Dermis microvascular lymphatic vessel endothelial cell (primary cell): Measurements from ENCODE around the gene B4GALNT4. TPM values are rescaled to one million over a fixed set of nuclear protein-coding genes. Genes with fewer than 3 reads are reported as not detected.
"Not testable (repeated sequence)": the region's sequence is repeated elsewhere in the genome, so short reads cannot be mapped to it uniquely, and the experiment has no call there.

Experiments used
- DNase-seq, 2 donors: peaks; one replicate each; pipeline versions ENCODE4 v3.0.0 to v3.0.0-alpha.2; 2010; ENCODE audit warnings: low read depth in 2 of 2
- total RNA-seq: library from RNA; depleted of rRNA; stranded (reverse); fragments of >200 nt; gene quantifications from 2 replicates; pipeline ENCODE4 v1.2.1, GENCODE V29; 2014

The B4GALNT4 gene
- total RNA-seq, 1 donor from 2014 or later: 0.51 TPM

DNA sequence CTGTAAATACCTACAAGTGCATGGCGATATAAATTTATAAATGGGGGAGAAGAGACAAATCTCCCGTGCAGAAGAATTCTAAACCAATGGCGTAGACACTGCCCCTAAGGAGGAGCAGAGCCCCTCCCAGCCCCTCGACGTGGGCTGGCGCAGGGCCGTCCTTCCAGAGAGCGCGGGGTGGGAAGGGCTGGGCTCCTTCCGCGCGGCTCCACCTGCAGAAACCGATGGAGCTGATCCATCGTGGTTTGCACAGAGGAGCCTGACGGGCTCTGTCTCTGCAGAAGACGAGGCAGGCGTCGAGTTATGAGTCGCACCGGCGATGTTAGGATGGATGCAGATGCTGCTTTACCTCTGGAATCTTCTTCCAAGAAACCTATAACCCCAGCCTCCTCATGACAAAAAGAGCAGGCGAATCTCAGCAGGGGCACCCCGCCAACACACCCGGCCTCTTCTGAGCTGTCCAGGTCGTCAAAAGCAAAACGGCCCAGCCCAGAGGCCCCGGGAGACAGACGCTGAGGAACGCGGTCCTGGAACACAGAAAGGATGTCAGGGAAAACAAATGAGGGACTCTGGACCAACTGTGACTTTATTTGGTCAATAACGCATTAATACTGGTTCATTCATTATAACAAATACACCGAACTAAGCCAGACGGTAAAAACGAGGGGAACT is 11.0 kb upstream of the B4GALNT4 start:
- DNase-seq: no peak

DNA sequence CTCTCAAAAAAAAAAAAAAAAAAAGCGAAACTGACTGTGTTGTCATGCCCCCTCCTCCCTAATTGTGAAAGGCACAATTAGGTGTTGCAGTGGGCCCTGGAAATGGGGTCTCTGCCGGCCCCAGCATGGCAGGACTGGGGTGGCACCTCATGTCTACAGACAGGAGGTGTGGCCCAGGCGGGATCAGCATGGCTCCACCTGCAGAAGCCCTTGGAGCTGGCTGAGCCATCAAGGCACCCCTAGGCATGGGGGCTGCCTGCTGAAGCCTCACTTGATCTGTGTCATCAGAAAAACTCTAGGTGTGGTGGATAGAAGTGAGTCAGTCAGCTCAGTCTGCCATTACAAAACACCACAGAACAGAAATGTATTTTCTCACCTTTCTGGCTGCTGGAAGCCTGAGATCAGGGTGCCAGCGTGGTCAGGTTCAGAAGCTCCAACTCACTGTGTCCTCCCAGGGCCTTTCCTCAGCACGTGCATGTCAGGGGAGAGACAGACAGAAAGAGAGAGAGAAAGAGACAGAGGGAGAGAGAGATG is 10.1 kb upstream of the B4GALNT4 start:
- no peak for DNase-seq

DNA sequence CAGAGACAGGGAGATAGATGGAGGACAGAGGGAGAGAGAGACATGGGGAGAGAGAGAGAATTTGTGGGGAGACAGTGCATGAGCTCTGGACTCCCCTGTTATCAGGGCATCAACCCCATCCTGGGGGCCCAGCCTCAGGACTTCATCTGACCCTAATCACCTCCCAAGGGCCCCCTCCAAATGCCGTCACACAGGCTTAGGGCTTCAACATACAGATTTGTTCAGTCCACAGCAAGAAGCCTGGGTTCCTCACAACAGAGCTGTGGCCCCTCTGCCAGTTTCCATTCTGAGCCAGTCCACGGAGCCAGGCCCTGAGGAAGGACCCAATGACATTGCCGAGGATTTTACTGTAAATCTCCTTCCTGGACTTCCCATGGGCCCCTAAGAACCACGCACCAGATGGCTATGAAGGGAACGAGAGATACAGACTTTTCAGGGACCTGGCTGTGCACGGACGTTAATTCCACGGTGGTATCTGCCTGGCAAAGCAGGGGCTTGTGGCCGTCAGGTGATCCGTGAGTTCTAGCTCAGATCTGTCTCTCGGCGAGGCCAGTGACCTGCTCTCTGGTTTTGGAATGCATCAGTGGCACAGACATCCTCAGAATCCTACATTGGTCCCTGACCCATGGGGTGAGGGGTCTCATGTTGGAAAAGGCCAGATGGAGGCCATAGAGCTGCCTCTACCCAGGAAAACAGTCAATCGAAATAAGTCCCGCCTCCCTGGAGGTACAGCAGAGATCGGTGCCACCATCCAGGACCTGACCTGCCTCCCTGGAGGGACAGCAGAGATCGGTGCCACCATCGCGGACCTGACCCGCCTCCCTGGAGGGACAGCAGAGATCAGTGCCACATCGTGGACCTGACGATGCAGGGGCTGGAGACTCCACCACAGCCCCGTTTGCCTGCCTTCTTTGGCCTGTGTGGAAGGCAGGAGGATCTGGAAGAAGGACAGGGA is 8.7 kb upstream of the B4GALNT4 start:
- DNase-seq: no peak

DNA sequence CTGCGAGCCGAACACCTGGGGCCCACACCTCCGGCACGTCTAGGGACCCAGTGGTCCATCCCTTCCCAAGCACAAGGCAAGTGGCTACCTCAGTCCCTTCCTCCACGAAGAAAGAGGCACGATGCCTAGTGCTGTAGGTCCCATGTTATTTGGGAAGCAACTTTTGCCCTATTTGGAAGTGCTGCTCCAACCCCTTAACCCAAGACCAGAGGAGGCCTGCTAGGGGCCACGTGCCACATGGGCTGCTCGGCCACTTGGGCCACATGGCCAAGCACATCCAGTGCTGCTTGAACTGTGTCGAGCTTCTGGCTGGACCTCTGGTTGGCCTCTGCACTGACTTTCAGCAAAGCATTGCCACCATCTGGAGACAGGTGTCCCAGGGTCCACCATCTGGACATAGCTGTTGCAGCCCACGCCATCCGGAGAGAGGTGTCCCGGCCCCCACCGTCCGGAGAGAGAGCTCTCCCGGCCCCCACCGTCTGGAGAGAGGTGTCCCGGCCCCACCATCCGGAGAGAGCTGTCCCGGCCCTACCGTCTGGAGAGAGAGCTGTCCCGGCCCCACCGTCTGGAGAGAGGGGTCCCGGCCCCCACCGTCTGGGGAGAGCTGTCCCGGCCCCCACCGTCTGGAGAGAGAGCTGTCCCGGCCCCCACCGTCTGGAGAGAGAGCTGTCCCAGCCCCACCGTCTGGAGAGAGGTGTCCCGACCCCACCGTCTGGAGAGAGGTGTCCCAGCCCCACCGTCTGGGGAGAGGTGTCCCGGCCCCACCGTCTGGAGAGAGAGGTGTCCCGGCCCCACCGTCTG is 6.5 kb upstream of the B4GALNT4 start:
- DNase-seq: no peak

DNA sequence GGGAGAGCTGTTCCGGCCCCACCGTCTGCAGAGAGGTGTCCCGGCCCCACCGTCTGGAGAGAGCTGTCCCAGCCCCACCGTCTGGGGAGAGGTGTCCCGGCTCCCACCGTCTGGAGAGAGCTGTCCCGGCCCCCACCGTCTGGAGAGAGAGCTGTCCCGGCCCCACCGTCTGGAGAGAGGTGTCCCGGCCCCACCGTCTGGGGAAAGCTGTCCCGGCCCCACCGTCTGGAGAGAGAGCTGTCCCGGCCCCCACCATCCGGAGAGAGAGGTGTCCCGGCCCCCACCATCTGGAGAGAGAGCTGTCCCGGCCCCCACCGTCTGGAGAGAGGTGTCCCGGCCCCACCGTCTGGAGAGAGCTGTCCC is 5.9 kb upstream of the B4GALNT4 start:
- not testable (repeated sequence) for DNase-seq

DNA sequence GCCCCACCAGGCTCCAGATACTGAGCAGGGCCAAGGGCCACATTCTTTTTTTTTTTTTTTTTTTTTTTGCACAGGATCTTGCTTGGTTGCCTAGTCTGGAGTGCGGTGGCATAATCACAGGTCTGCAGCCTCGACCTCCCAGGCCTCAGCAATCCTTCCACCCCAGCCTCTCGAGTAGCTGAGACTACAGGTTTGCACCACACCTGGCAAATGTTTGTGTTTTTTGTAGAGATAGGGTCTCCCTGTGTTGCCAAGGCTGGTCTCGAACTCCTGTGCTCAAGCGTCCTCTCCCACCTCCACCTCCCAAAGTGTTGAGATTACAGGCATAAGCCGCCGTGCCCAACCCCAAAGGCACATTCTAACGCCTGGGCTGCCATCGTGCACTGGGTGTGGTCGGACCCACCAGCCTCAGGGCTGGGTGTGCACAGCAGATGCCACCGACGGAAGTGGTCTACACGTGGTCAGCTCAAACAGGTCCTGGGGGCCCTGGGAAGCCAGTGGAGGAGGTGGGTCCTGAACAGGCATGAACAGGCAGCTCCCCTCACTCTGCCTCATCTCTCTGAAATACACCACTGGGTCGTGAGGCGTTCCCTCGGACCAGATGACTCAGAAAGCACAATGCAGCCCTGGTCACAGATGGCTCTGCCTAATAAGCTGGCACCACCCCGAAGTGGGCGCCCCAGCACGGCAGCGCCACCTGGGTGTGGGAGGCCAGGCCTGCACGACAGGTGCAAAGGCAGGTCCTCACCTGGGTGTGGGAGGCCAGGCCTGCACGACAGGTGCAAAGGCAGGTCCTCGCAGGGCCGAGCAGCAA is 5.1 kb upstream of the B4GALNT4 start:
- peak in 1 of 2 donors; percentile 50 for DNase-seq

DNA sequence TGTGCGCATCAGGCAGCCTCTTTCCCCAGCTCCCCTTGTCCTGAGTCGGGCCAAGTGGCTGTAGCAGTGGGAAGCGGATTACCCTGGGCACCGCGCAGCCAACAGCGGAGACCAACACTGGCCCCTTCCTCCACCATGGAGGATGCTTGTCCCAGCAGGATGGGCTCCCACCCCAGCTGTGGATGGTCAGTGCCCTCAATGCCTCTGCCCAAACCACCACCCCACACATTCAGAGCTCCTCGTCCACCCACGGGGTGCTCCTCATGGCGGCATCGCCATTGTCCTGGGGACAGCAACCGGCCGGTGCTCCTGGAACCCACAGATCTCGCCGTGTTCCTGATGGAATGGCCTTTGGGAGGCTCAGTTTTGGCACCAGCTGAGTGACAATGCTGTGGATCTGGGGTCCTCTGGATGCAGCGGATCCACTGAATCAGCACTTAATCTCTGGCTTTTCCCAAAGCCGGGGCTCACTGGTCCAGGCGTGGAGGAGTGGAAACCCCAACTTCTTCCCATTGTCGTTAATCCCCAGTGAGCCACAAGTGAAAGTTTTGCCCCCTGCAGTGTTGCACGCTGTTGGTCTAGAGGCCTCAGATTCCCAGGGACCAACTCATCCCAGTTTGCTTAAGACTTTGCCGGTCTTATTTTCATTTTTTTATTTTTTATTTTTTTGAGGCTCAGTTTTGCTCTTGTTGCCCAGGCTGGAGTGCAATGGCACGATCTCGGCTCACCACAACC is 4.1 kb upstream of the B4GALNT4 start:
- no peak for DNase-seq

DNA sequence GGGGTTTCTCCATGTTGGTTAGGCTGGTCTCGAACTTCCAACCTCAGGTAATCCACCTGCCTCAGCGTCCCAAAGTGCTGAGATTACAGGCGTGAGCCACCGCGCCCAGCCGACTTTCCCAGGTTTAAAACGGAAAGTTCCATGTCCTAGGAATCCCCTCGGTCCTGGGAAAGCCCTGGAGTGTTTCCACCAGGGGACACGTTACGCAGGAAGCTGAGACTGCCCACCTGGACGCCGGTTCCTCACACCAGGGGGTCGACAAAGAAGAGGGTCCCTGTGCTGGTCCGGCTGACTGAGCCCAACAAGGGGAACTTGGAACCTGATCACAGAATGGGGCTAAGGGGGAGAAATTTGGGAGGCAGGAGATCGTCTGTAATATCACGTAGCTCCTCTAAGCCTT is 3.5 kb upstream of the B4GALNT4 start:
- DNase-seq: no peak

DNA sequence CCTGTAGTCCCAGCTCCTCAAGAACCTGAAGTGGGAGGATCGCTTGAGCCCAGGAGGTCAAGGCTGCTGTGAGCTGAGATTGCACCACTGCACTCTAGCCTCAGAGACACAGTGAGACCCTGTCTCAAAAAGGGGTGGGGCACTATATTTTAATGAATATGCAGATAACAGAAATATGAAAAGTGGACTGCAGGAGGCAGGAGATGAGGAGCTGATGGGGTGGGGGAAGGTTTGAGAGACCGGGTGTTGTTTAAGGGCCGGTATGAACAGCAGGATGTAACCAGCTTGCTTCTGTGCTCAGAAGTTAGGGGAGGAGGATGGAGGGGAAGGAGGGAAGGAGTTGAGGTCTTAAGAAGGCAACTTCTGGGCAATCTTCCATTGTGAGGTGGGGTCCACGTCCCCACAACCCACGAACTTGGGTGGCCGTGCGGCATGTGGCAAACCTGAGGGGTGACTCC is 1.3 kb upstream of the B4GALNT4 start:
- DNase-seq: no peak

DNA sequence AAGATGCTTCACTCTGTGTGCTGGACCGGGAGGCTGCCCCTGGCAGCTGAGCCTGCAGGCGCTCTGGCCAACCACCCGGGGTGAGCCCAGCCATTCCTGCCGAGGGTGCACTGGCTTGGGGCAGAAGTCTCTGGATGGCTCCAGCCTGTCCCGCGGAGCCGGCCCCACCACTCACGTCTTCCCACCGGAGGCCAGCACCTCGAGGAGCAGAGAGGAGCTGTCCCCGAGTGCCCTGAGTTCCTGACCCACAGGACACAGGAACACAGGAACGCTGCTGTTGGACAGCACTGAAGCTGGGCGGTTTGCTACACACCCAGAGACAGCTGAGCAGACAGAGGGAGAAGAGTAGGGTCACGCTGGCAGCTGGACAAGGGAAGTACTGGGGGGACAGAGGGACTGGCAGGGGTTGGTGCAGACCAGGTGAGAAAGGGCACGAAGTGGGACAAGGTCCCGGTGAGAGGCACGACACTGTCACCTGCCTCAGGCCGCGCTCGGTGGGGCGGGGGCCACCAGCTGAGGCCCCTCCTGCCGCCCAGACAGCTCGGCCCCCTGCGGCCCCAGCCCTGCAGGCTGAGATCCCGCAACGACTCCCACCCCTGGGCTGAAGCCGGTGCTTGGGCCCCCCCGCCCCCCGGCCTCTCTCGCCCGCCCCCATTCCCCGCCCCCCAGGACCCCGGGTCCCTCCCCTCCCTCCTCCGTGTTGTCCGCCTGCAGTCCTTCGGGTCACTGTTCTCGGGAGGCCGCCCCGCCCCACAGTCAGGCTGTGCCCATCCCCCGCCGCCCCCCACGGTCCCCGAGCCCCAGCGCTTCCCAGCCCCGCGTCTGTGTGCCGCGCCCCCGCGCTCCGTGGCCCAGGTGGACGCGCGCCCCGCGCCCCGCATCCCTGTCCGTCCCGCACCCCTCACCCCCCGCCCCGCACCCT is 624 bp upstream of the B4GALNT4 start:
- DNase-seq: peak in 1 of 2 donors; percentile 11

DNA sequence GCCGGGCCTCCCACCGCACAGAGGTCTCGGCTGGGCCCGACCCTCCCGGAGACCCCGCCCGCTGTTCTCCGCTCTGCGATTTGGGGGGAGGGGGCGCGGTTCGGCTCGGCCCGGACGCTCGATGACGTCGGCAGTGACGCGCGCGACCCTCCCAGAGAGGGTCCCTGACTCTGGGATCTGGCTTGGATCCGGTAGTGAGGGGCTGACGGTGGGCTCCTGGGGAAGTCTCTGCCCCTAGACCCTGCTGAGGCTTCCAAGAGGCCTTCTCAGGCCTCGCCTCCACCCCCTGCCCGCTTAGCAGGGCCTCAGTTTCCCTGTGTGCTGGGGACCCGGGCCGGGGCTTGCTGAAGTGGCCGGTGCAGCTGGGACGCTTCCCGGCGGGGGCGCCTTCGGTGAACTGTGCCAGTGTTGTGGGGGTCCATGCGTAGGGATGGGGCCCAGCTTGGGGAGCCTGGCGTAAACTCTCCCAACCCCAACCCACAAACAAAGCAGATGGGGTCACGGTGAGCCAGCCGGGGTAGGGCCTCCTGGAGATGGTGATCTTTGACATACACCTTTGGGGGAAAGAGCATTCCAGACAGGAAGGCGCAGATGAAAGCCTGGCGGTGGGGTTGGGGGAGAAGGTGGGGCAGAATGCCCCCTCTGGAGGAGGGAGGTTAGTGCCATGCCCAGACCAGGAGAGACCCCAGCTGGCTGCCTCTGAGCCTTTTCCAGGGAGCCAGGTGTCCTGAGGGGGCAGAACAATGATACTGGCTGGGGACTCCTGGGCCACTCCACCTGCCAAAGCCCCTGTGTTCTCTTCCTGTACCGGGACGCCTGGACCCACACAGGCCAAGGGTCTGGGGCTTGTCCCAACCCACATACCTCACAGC is 1.0 kb downstream of the B4GALNT4 start:
- no peak for DNase-seq

DNA sequence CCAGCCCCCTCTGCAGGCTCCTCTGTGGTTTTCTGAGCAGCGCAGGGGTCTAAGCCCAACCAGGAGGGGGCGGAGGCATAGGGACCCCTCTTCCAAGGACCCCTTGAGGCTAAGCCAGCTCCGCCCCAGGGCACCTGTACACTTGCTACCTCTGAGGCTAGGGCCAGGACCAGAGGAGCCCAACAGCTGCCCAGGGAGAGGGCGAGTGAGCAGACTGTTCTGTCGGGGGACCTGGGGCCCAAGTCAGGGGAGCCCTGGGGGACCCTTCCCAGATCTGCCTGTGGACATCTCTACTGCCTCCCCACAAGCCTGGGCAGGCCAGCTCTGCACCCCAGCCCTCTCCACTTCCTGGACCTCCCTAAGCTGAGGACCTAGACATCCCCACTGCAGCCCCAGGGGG is 1.8 kb downstream of the B4GALNT4 start:
- no peak for DNase-seq

DNA sequence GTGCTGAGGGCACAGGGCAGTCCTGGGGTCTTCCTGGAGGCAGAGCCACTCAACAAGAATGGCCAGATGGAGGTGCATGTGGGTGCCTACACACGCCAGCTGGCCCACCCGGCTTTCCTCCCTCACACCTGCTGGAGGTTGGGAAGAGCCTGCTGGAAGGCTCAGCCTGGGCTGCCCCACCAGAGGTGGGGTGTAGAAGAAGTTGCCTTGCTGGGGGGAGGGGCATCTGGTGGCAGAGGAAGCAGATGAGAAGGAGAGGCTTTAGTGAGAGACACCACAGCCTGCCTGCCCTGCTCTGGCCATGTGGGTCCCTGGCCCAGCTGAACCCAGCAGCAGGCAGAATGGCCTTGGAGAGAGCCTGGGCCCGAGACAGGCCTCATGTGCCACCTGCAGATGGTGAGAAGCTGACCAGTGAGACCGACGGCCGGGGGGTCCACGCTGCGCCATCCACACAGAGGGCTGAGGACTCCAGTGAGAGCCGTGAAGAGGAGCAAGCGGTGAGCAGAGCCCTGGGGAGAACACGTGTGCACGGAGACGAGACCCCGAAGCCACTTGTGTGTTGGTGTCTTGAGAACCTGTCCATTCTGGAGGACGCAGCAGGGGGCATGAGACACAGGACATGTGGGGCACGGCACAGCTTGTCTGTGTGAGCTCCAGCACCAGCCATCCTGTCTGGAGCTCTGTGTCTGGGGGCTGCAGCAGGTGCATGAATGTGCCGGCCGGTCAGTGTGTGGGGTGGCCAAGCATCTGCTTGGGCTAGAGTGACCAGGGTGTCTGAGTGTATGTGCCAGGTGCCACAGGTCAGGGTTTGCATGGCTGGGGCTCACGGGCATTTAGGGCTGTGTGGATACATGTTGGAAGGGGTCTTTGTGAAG is 2.7 kb downstream of the B4GALNT4 start:
- DNase-seq: no peak

DNA sequence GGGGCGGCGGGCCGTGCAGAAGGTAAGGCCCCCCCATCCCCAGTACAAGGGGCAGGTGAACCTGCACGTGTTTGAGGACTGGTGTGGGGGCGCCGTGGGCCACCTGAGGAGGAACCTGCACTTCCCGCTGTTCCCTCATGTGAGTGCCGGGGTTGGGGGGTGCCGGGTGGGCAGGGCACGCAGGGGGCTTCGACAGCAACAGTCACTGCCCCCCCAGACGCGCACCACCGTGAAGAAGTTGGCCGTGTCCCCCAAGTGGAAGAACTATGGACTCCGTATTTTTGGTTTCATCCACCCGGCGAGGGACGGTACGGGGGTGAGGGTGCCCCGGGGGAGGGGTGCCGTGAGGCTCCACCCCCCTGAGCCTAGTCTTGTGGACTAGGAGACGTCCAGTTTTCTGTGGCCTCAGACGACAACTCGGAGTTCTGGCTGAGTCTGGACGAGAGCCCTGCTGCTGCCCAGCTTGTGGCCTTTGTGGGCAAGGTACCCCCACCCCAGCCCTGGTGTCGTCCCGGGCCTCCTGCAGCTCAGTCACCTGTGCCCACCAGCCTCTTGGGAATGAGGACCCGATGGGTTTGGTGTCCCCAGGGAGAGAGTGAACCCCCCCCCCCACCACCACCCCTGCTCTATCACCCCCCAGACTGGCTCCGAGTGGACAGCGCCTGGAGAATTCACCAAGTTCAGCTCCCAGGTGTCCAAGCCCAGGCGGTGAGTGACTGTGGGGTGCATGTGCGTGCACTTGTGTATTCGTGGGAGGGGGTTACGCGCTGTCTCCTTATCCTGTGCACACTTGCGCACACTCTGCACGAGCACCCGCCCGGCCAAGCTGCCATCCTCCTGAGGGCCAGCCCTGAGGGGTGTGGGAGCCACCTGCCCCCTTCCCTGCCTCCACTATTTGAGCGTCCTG is 3.8 kb downstream of the B4GALNT4 start:
- DNase-seq: no peak

DNA sequence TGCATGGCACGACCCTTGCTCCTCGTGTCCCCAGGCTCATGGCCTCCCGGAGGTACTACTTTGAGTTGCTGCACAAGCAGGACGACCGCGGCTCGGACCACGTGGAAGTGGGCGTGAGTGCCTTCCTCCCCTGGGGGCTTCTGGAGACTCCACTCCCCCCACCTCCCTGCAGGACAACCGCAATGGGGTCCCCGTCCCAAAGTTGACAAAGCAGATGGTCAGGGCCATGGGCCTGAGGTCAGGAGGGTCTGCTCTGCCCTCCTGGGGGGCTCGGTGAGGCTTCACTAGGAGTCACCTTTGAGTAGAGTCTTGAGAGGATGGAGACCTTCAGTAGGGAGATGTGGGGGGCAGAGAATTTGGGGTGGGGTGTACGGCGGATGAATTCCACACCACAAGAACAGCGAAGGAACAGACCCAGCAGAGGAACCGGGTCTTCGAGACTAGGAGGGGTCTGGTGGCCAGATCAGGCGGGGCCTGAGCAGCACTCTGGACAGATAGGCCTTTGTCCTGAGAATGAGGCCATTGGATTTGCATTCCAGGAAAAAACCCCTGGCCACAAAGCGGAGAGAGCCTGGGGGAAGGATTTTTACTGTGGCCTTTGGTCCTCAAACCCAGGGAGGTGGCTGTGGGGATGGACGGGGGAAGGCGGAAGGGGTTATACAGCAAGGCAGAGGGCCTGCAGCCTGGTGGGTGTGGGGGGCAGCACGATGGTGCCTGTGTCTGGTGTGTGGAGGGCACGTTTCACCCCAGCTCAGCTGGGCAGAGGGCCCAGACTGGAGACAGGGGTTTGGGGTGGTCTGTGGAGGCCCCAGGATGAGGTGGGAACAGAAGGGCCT is 4.6 kb downstream of the B4GALNT4 start:
- DNase-seq: no peak
